ENCODE results near the gene GPATCH8.

The GPATCH8 gene

GRCh38 chr17:44451016-44451627 lies 52.1 kb downstream of the GPATCH8 start:
- no peak for DNase-seq

GRCh38 chr17:44448412-44448811 lies 54.8 kb downstream of the GPATCH8 start:
- no peak for DNase-seq

DNA sequence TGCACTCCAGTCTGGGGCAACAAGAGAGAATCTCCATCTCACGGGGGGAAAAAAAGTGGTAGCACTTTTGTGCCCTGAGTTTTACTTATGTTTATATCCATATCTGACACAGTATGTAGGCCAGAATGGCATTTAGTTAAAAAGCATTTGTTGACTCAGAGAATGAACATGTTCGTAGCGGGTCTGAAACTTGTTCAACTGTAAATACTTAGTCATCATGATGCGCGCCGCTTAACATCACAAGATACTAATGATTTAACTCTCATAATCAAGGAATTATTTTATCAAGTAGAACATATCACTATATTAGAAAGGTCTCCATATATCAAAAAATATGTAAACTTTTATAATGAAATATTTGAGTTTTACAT lies 58.5 kb downstream of the GPATCH8 start:
- DNase-seq: no peak

DNA sequence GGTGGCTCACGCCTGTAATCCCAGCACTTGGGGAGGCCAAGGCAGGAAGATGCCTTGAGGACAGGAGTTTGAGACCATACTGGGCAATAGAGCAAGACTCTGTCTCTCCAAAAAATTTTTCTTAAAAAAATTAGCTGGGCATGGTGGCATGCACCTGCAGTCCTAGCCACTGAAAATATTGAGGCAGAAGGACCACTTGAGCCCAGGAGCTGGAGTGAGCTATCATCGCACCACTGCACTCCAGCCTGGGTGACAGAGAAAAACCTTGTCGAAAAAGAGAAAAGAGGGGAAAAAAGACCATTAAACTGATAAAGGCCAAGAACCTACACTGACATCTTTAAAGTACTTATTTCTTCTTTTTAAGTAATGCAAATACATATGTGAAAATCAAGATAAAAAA lies 60.4 kb downstream of the GPATCH8 start:
- no peak for DNase-seq

- DNase-seq: no peak
These were observed 64.0 kb downstream of the GPATCH8 start for GRCh38 chr17:44439168-44439567.

GRCh38 chr17:44438636-44439035 lies 64.6 kb downstream of the GPATCH8 start:
- no peak for DNase-seq

GRCh38 chr17:44436336-44436735 lies 66.9 kb downstream of the GPATCH8 start:
- DNase-seq: no peak

GRCh38 chr17:44432254-44433157 lies 70.7 kb downstream of the GPATCH8 start:
- DNase-seq: no peak

DNA sequence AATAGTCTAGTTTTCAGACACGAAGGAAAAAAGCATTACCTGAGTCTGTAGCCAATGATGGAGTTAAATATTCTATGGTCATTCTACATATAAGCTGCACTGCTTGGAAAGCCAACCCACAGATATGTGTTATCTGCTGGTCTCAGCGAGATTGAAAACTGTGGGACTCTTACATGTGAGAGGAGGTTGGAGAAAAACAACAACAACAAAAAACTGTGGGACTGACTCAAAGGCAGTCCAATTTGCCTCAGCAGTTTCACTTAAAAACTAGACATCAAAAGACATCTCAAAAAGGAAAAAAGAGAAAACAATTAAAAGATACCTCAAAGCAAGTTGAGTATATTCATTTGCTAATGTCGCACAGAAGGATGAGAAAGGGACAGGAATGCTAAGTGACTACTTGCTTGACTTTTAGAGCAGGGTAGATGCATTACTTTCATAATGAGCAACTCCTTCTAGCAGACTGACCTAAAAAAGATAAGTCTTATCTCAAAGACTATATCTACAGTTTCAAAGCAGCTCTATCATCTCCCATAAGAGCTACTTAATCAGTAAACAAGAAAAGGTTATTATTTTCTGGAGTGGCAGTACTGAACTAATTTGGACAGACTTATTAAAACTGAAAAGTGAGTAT lies 78.3 kb downstream of the GPATCH8 start:
- no peak for DNase-seq

- DNase-seq: no peak
These were observed 85.7 kb downstream of the GPATCH8 start for GRCh38 chr17:44417553-44417952.

DNA sequence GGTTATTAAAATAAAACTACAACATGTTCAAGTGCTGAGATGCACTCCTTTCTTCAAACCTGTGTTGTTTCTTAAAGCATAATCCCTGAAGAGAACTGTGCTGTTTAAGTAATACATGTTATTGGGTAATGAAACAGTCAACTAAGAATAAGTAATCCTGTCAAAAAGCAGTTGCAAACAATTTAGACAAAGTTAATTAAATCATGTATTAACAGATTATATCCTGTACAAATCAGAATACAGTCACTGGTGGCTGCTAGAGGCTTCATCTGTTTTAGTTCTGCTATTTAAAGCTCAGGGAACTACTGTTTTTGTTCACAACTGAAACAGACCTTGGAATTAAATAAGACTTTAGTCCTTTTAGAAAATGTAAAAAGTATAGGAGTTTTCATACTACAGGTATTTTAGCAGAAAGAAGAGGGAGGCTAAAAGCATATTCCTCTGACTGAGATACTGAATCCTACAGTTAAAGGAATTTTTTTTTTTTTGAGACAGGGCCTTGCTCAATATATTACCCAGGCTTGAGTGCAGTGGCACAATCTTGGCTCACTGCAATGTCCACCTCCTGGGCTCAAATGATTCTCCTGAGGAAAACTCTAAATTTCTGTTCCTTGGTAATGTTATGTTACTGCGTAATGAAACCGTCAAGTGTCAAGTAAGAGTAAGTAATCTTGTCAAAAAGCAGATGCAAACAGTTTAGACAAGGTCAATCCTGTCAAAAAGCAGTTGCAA lies 86.5 kb downstream of the GPATCH8 start:
- no peak for DNase-seq

DNA sequence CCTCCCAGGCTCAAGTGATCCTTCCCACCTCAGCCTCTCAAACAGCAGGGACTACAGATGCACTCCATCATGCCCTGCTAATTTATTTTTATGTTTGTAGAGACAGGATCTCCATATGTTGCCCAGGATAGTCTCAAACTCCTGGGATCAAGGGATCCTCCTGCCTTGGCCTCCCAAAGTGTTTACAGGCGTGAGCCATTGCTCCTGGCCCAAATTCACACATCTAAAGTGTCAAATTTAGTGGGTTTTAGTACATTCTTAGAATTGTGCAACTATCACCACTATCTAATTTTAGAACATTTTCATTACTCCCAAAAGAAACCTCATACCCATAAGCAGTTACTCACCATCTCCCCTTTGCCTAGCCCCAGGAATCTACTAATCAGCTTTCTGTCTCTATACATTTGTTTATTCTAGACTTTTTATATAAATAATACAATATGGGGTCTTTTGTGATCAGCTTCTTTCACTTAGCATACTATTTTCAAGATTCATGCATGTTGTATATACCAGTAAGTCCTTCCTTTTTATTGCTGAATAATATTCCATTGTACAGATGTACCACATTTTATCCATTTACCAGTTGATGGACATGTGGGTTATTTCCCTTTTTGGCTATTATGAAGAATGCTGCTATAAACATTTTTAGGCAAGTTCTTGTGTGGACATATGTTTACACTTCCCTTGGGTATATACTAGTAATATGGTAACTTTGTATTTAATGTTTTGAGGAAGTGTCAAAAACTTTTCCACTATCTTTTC lies 88.6 kb downstream of the GPATCH8 start:
- no peak for DNase-seq

GRCh38 chr17:44409309-44410028 lies 93.7 kb downstream of the GPATCH8 start:
- DNase-seq: no peak

DNA sequence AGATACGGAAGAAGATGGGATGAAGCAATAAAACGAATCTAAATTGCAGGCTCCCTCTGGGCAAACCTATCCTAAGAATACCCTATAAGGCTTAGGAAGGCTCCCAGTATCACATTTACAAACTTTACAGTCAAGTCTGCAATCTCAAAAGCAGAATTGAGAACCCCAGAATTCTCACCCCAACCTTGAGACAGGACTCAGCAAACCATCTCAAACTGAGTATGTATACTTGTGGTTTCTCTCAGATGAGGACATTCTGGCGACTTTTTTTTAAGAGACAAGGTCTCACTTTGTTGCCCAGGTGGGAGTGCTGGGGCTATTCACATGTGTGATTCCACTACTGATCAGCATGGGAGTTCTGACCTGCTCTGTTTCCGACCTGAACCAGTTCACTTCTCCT lies 94.4 kb downstream of the GPATCH8 start:
- DNase-seq: no peak

DNA sequence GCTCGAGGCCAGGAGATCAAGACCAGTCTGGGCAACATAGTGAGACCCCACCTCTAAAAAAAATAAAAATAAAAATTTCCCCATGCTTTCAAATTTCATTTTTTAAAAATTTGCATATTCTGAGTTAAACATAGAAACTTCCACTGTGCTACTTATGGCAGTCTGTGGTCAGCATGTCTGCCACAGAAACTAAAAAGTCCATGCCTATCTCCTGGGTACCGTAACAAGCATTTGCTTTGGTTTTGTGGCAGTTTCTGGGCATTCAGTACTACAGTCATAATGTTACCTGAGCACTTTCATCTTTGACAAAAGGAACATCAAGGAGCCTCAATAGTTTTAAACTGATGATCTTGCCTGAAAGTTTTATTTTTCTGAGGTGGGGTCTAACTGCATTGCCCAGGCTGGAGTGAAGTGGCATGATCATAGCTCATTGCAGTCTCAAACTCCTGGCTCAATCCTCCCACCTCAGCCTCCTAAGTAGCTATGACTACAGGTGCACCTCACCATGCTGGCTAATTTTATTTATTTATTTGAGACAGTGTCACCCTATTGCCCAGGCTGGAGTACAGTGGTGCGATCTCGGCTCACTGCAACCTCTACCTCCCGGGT lies 100.5 kb downstream of the GPATCH8 start:
- DNase-seq: no peak

- DNase-seq: no peak
These were observed 102.9 kb downstream of the GPATCH8 start for GRCh38 chr17:44400226-44400847.

DNA sequence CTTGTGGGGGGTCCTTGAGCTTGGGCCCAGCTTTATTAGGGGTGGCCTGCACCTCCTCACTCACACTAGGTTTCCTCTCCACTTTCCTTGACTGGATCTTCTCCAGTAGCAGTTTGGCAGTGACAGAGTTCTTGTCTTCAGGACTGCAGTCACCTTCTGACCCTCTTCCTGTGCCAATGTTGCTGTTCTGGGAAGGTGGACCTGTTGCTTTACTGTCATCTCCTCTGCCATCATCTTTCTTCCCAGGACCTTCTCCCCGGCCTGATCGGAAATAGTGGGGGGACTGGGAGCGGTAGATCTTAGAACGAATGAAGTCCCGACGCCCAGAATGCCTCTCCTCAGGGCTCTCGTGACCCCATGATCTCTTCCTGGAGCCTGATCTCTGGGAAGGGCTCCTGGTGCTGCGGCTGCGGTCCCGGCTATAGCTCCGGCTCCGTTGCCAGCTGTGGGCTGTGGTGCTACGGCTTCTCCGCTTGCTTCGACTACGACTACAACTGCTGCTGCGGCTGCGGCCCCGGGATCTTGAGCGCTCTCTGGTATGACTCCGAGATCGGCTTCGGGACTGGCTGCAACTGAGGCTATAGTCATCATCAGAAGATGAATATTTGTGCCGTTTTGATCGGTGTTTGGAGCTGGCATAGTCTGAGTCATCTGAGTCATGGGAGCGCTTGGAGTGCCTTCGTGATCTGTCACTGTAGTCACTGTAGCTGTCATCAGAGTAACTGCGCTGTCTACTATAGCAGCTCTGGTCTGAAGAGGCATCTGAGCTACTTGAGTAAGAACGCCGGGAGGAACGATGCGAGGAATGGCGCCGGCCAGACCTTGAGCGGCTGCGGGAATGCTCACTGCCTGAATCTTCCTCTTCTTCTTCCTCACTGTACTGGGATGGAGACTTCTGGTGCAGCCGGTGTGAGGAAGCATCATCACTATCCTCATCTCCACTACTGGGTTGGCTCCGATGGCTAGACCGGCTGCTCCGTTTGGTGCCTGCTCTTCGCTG lies 104.2 kb downstream of the GPATCH8 start:
- DNase-seq: no peak

DNA sequence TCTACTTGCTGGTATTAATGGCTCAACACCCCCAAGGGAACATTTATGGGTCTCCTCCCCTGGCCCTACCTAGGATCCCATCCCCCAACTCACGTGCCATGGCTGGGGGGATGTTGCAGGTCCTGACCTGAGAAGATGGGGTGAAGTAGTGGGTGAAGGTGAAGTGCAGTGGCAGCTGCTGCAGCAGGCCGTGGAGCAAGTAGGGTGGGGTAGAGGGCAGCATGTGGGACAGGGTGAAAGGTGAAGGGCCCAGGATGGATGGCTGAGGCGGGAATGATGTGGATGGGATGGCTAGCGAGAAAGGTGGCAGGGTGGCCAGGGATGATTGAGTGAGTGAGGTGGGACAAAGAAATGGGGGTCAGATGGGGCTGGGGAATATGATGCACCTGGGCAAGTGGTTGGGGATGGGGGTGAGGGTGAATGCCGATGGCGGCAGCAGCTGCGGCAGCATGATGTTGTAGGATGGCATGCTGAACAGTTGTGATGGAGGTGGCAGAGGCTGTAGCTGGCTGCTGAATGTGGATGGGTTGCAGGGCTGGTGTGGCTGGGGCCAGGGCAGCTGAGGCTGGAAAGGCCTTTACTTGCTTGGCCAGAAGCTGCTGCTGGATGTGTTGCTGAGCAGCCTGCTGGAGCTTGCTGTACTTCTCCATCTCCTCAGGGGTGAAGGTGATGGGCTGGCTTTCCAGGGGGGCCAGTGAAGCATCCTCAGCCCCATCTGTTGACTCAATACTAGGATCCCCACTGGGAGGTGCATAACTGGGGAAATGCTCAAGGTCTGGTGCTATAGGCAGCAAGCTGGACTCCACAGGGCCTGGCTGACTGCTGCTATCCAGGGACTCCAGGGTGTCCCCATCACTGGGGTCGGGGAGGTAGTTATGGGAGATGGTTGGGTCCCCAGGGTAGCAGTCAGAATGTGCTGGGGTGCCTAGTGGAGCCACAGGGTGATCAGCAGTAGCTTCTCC lies 105.4 kb downstream of the GPATCH8 start:
- DNase-seq: no peak

All from activated CD8-positive, alpha-beta memory T cell treated with anti-CD3 and anti-CD28 coated beads, Interleukin-2, amount 50 U/mL, for 4 hours (primary cell).